Measurements from ENCODE around the gene PRDX5.
A peak's percentile ranks its signal among the peaks of the same experiment; 100 is the strongest.

Gene PRDX5

GRCh38 chr11:64281957-64282770 is 35.8 kb upstream of the PRDX5 start:
- DNase-seq (ENCODE audit: low read depth, low spot score): no peak
- TF ChIP-seq FOXP2 (optimal IDR thresholded peaks at IDR 0.05; ENCODE audit: control extremely low read depth, extremely low read length, insufficient read depth) (no peak), EZH2 (IDR thresholded peaks at IDR 0.05) (no peak), POLR2AphosphoS5 (IDR thresholded peaks at IDR 0.05; ENCODE audit: borderline replicate concordance, low read depth, low read length) (no peak)
- no peaks in the 10 kb centered on the region; the same call in 1 of the 2 replicates for H3K36me3 ChIP-seq (ENCODE audit: insufficient read depth, low read length)
- no peak overlapping the region for H3K4me3 ChIP-seq
- no peak overlapping the region for H3K9ac ChIP-seq (ENCODE audit: insufficient read length)
- H3K9me3 ChIP-seq (ENCODE audit: low read depth, low read length): no peaks in the 10 kb centered on the region
- no peak overlapping the region for H3K27ac ChIP-seq

GRCh38 chr11:64283092-64283491 is 34.8 kb upstream of the PRDX5 start:
- Histone ChIP-seq H3K9ac (ENCODE audit: insufficient read length) (no peak overlapping the region), H3K27ac (no peak overlapping the region), H3K4me3 (no peak overlapping the region), H3K9me3 (ENCODE audit: low read depth, low read length) (no peaks in the 10 kb centered on the region), H3K36me3 (ENCODE audit: insufficient read depth, low read length) (no peaks in the 10 kb centered on the region; the same call in 1 of the 2 replicates)
- no peak for TF ChIP-seq POLR2AphosphoS5 (IDR thresholded peaks at IDR 0.05; ENCODE audit: borderline replicate concordance, low read depth, low read length)
- no peak for DNase-seq (ENCODE audit: low read depth, low spot score)

GRCh38 chr11:64284048-64284961 is 33.6 kb upstream of the PRDX5 start, which contains the start of gene BAD:
TSS of gene BAD (minus strand) at chr11:64284665. CDS start at chr11:64284368, 297 bp downstream.
- peak within 1 kb of the TSS; percentile 92 for H3K4me3 ChIP-seq
- H3K9me3 ChIP-seq (ENCODE audit: low read depth, low read length): no peaks in the 10 kb centered on the region
- peak within 1 kb of the TSS; percentile 66 for H3K9ac ChIP-seq (ENCODE audit: insufficient read length)
- peak within 1 kb of the TSS; percentile 78 for H3K27ac ChIP-seq
- TF ChIP-seq POLR2AphosphoS5 (IDR thresholded peaks at IDR 0.05; ENCODE audit: borderline replicate concordance, low read depth, low read length) (peak; percentile 78; the same call in 1 of the 2 replicates), EZH2 (IDR thresholded peaks at IDR 0.05) (no peak), FOXP2 (optimal IDR thresholded peaks at IDR 0.05; ENCODE audit: control extremely low read depth, extremely low read length, insufficient read depth) (peak; percentile 34)
- peak; percentile 45 for DNase-seq (ENCODE audit: low read depth, low spot score)
- H3K36me3 ChIP-seq (ENCODE audit: insufficient read depth, low read length): no peaks in the 10 kb centered on the region; the same call in 1 of the 2 replicates

- peak within 1 kb of the TSS; percentile 92 for H3K4me3 ChIP-seq
- DNase-seq (ENCODE audit: low read depth, low spot score): no peak
- TF ChIP-seq EZH2 (IDR thresholded peaks at IDR 0.05) (no peak), FOXP2 (optimal IDR thresholded peaks at IDR 0.05; ENCODE audit: control extremely low read depth, extremely low read length, insufficient read depth) (no peak), POLR2AphosphoS5 (IDR thresholded peaks at IDR 0.05; ENCODE audit: borderline replicate concordance, low read depth, low read length) (no peak)
- peak within 1 kb of the TSS; percentile 64 for H3K9ac ChIP-seq (ENCODE audit: insufficient read length)
- no peaks in the 10 kb centered on the region; the same call in 1 of the 2 replicates for H3K36me3 ChIP-seq (ENCODE audit: insufficient read depth, low read length)
- no peaks in the 10 kb centered on the region for H3K9me3 ChIP-seq (ENCODE audit: low read depth, low read length)
- H3K27ac ChIP-seq: peak within 1 kb of the TSS; percentile 78
Observed at GRCh38 chr11:64284962-64285884, 32.7 kb upstream of the PRDX5 start, which contains the start of gene GPR137. TSS of gene GPR137 (plus strand) at chr11:64285848. CDS start at chr11:64286525, 677 bp downstream.

- TF ChIP-seq POLR2AphosphoS5 (IDR thresholded peaks at IDR 0.05; ENCODE audit: borderline replicate concordance, low read depth, low read length): no peak
- no peak for TF ChIP-seq EZH2 (IDR thresholded peaks at IDR 0.05)
- no peak for TF ChIP-seq FOXP2 (optimal IDR thresholded peaks at IDR 0.05; ENCODE audit: control extremely low read depth, extremely low read length, insufficient read depth)
- Histone ChIP-seq H3K27ac (no peak overlapping the region), H3K9ac (ENCODE audit: insufficient read length) (peak overlapping the region; percentile 64), H3K9me3 (ENCODE audit: low read depth, low read length) (no peaks in the 10 kb centered on the region), H3K4me3 (peak overlapping the region; percentile 92), H3K36me3 (ENCODE audit: insufficient read depth, low read length) (no peaks in the 10 kb centered on the region; the same call in 1 of the 2 replicates)
- DNase-seq (ENCODE audit: low read depth, low spot score): no peak
Observed at GRCh38 chr11:64285885-64286800, 31.8 kb upstream of the PRDX5 start.

- Histone ChIP-seq H3K9me3 (ENCODE audit: low read depth, low read length) (no peaks in the 10 kb centered on the region), H3K4me3 (no peak overlapping the region), H3K9ac (ENCODE audit: insufficient read length) (no peak overlapping the region), H3K36me3 (ENCODE audit: insufficient read depth, low read length) (no peaks in the 10 kb centered on the region; the same call in 1 of the 2 replicates), H3K27ac (no peak overlapping the region)
- no peak for DNase-seq (ENCODE audit: low read depth, low spot score)
- TF ChIP-seq EZH2 (IDR thresholded peaks at IDR 0.05): no peak
Observed at GRCh38 chr11:64286801-64287159, 31.1 kb upstream of the PRDX5 start.

Data from SK-N-MC (cell line).